ENCODE data around the gene EPB41L1. TPM values are rescaled to one million over a fixed set of nuclear protein-coding genes. Genes with fewer than 3 reads are reported as not detected.

Gene EPB41L1
- total RNA-seq, 1 donor from 2014 or later, result 54.8 TPM

GRCh38 chr20:36264426-36265246, 110.1 kb downstream of the EPB41L1 start:
- Histone ChIP-seq H3K36me3 (no peaks in the 10 kb centered on the region), H3K4me3 (no peak overlapping the region), H3K9me3 (no peaks in the 10 kb centered on the region), H3K27me3 (no peaks in the 10 kb centered on the region), H3K4me1 (no peaks in the 10 kb centered on the region), H3K27ac (no peak overlapping the region)
- intact Hi-C loops (cut with DNase I), result no loop called here
- TF ChIP-seq CTCF (IDR thresholded peaks at IDR 0.05) (no peak), POLR2A (IDR thresholded peaks at IDR 0.05) (no peak)
- DNase-seq (ENCODE audit: extremely low spot score in 2 of 2), result no peak

GRCh38 chr20:36266189-36266588, 111.6 kb downstream of the EPB41L1 start:
- Histone ChIP-seq H3K4me1 (no peaks in the 10 kb centered on the region), H3K4me3 (no peak overlapping the region), H3K9me3 (no peaks in the 10 kb centered on the region), H3K27ac (no peak overlapping the region), H3K27me3 (no peaks in the 10 kb centered on the region), H3K36me3 (no peaks in the 10 kb centered on the region)
- intact Hi-C loops (cut with DNase I), result no loop called here
- TF ChIP-seq POLR2AphosphoS5 (IDR thresholded peaks at IDR 0.05; ENCODE audit: insufficient read depth in 1 of 2, low read depth in 1 of 2) (no peak), POLR2A (IDR thresholded peaks at IDR 0.05) (no peak), CTCF (IDR thresholded peaks at IDR 0.05) (no peak)
- no peak for DNase-seq (ENCODE audit: extremely low spot score in 2 of 2)

- no peaks in the 10 kb centered on the region for H3K27me3 ChIP-seq
- no peaks in the 10 kb centered on the region for H3K9me3 ChIP-seq
- no peak for DNase-seq (ENCODE audit: extremely low spot score in 2 of 2)
- H3K36me3 ChIP-seq, result no peaks in the 10 kb centered on the region
- no peaks in the 10 kb centered on the region for H3K4me1 ChIP-seq
- intact Hi-C loops (cut with DNase I), result no loop called here
- TF ChIP-seq CTCF (IDR thresholded peaks at IDR 0.05), result no peak
- H3K4me3 ChIP-seq, result no peak overlapping the region
- H3K27ac ChIP-seq, result no peak overlapping the region
These were observed 113.3 kb downstream of the EPB41L1 start for GRCh38 chr20:36267605-36268381.

- no peak overlapping the region for H3K4me3 ChIP-seq
- no peak overlapping the region for H3K27ac ChIP-seq
- no peak for TF ChIP-seq POLR2AphosphoS5 (IDR thresholded peaks at IDR 0.05; ENCODE audit: insufficient read depth in 1 of 2, low read depth in 1 of 2)
- TF ChIP-seq CTCF (IDR thresholded peaks at IDR 0.05), result no peak
- TF ChIP-seq POLR2A (IDR thresholded peaks at IDR 0.05), result no peak
- H3K4me1 ChIP-seq, result no peaks in the 10 kb centered on the region
- no peaks in the 10 kb centered on the region for H3K36me3 ChIP-seq
- intact Hi-C loops (cut with DNase I), result no loop called here
- no peaks in the 10 kb centered on the region for H3K27me3 ChIP-seq
- no peaks in the 10 kb centered on the region for H3K9me3 ChIP-seq
- DNase-seq (ENCODE audit: extremely low spot score in 2 of 2), result no peak
These were observed 114.2 kb downstream of the EPB41L1 start for GRCh38 chr20:36268440-36269342.

All from vagina (tissue), 2 donors.